ENCODE data around the gene ITPK1. TPM values are rescaled to one million over a fixed set of nuclear protein-coding genes. Genes with fewer than 3 reads are reported as not detected.
A peak's percentile ranks its signal among the peaks of the same experiment; 100 is the strongest.

The ITPK1 gene
- total RNA-seq, 4 donors from 2014 or later = 43.9 to 56.1 (median 44.5) TPM

GRCh38 chr14:92995620-92996019 is 120.1 kb downstream of the ITPK1 start:
- no peak overlapping the region for H3K27ac ChIP-seq
- no peak overlapping the region for H3K4me3 ChIP-seq (replicated peaks in 1 of 3)
- H3K27me3 ChIP-seq = no peaks in the 10 kb centered on the region
- H3K36me3 ChIP-seq = no peaks in the 10 kb centered on the region
- H3K4me1 ChIP-seq = peaks cover 0 to 11% of the 10 kb centered on the region in 2 donors
- H3K9me3 ChIP-seq = no peaks in the 10 kb centered on the region
- intact Hi-C loops (cut with DNase I) = no loop called here
- TF ChIP-seq CTCF (IDR thresholded peaks at IDR 0.05) (no peak), POLR2A (IDR thresholded peaks at IDR 0.05) (no peak)
- WGBS, 2 donors = 93 to 97% methylated on average over 6 to 9 of the region's 9 CpGs
- DNase-seq = no peak

GRCh38 chr14:92994942-92995341 is 120.8 kb downstream of the ITPK1 start:
- intact Hi-C loops (cut with DNase I) = no loop called here
- TF ChIP-seq POLR2A (IDR thresholded peaks at IDR 0.05) (no peak), CTCF (IDR thresholded peaks at IDR 0.05) (no peak)
- Histone ChIP-seq H3K4me1 (peaks cover 0 to 12% of the 10 kb centered on the region in 2 donors), H3K36me3 (no peaks in the 10 kb centered on the region), H3K4me3 (replicated peaks in 1 of 3) (no peak overlapping the region), H3K27me3 (no peaks in the 10 kb centered on the region), H3K9me3 (no peaks in the 10 kb centered on the region), H3K27ac (no peak overlapping the region)
- 91 to 95% methylated on average over 9 to 11 of the region's 11 CpGs for WGBS, 2 donors
- DNase-seq = no peak

GRCh38 chr14:92994131-92994676 is 121.5 kb downstream of the ITPK1 start:
- no peak overlapping the region for H3K4me3 ChIP-seq (replicated peaks in 1 of 3)
- intact Hi-C loops (cut with DNase I) = no loop called here
- TF ChIP-seq POLR2A (IDR thresholded peaks at IDR 0.05) = no peak
- TF ChIP-seq CTCF (IDR thresholded peaks at IDR 0.05) = no peak
- 97 to 99% methylated on average over 12 of the region's 12 CpGs for WGBS, 2 donors
- H3K36me3 ChIP-seq = no peaks in the 10 kb centered on the region
- DNase-seq = no peak
- no peaks in the 10 kb centered on the region for H3K9me3 ChIP-seq
- H3K27ac ChIP-seq = no peak overlapping the region
- no peaks in the 10 kb centered on the region for H3K27me3 ChIP-seq
- peaks cover 0 to 19% of the 10 kb centered on the region in 2 donors for H3K4me1 ChIP-seq

GRCh38 chr14:92993302-92993701 is 122.4 kb downstream of the ITPK1 start:
- TF ChIP-seq POLR2A (IDR thresholded peaks at IDR 0.05) = no peak
- TF ChIP-seq CTCF (IDR thresholded peaks at IDR 0.05) = no peak
- intact Hi-C loops (cut with DNase I) = no loop called here
- Histone ChIP-seq H3K36me3 (no peaks in the 10 kb centered on the region), H3K27ac (peak overlapping the region in 1 of 3 donors; percentile 37), H3K4me1 (peaks cover 0 to 26% of the 10 kb centered on the region in 2 donors), H3K4me3 (replicated peaks in 1 of 3) (no peak overlapping the region), H3K27me3 (no peaks in the 10 kb centered on the region), H3K9me3 (no peaks in the 10 kb centered on the region)
- DNase-seq = no peak
- WGBS, 2 donors = 89 to 92% methylated on average over 5 to 8 of the region's 9 CpGs

GRCh38 chr14:92991536-92991935 is 124.2 kb downstream of the ITPK1 start:
- no peak for DNase-seq
- no peak overlapping the region for H3K27ac ChIP-seq
- H3K4me3 ChIP-seq (replicated peaks in 1 of 3) = no peak overlapping the region
- 93 to 94% methylated on average over 8 of the region's 8 CpGs for WGBS, 2 donors
- intact Hi-C loops (cut with DNase I) = no loop called here
- no peaks in the 10 kb centered on the region for H3K27me3 ChIP-seq
- no peaks in the 10 kb centered on the region for H3K36me3 ChIP-seq
- TF ChIP-seq POLR2A (IDR thresholded peaks at IDR 0.05) = no peak
- no peak for TF ChIP-seq CTCF (IDR thresholded peaks at IDR 0.05)
- peaks cover 3 to 34% of the 10 kb centered on the region in 2 donors for H3K4me1 ChIP-seq
- no peaks in the 10 kb centered on the region for H3K9me3 ChIP-seq

Data from thyroid gland (tissue), 4 donors.